HL-60 (cell line): Measurements from ENCODE around the gene ATP6V1E1.
"Not testable (repeated sequence)": the region's sequence is repeated elsewhere in the genome, so short reads cannot be mapped to it uniquely, and the experiment has no call there.

ENCODE experiments used
- DNase-seq, 2 experiments: peaks; one replicate each; pipeline ENCODE4 v3.0.0-alpha.2; 2010 to 2020; ENCODE audit warnings: low read depth in 1 of 2, low spot score in 1 of 2
- H3K27ac ChIP-seq: fragments of 250-450 bp; sonication (Bioruptor Pico); replicated peaks from 2 replicates; pipeline ENCODE4 v1.5.1; 2020; ENCODE audit warnings: mild to moderate bottlenecking, moderate library complexity
- H3K27me3 ChIP-seq: fragments of 250-450 bp; sonication (Bioruptor Pico); 2 replicates; pipeline ENCODE4 v1.5.1; 2021; ENCODE audit warnings: mild to moderate bottlenecking, moderate library complexity; ENCODE audit not compliant: insufficient read depth, poor library complexity, severe bottlenecking
- H3K4me3 ChIP-seq: replicated peaks from 2 replicates; pipeline ENCODE4 v1.5.1; 2011; ENCODE audit warnings: mild to moderate bottlenecking, control low read depth, low read length; ENCODE audit not compliant: insufficient read depth
- GABPA ChIP-seq: IDR thresholded peaks from 2 replicates; pipeline ENCODE4 v1.6.1; 2012; ENCODE audit warnings: low read depth
- POLR2AphosphoS5 ChIP-seq: IDR thresholded peaks from 2 replicates; pipeline ENCODE4 v1.6.1; 2012; ENCODE audit warnings: low read depth
- SPI1 ChIP-seq: IDR thresholded peaks from 2 replicates; pipeline ENCODE4 v1.6.1; 2012; ENCODE audit warnings: low read depth, mild to moderate bottlenecking, borderline replicate concordance
- TF ChIP-seq, protein P1 (sequence below): IDR thresholded peaks from one replicate; pipeline ENCODE4 v1.5.1; 2011; ENCODE audit warnings: low read length, control low read depth, inconsistent platforms; ENCODE audit not compliant: insufficient read depth
- TF ChIP-seq, protein P2 (sequence below): IDR thresholded peaks from 2 replicates; pipeline ENCODE4 v1.6.1; 2012; ENCODE audit warnings: low read depth; ENCODE audit not compliant: insufficient replicate concordance

ATP6V1E1 gene

DNA sequence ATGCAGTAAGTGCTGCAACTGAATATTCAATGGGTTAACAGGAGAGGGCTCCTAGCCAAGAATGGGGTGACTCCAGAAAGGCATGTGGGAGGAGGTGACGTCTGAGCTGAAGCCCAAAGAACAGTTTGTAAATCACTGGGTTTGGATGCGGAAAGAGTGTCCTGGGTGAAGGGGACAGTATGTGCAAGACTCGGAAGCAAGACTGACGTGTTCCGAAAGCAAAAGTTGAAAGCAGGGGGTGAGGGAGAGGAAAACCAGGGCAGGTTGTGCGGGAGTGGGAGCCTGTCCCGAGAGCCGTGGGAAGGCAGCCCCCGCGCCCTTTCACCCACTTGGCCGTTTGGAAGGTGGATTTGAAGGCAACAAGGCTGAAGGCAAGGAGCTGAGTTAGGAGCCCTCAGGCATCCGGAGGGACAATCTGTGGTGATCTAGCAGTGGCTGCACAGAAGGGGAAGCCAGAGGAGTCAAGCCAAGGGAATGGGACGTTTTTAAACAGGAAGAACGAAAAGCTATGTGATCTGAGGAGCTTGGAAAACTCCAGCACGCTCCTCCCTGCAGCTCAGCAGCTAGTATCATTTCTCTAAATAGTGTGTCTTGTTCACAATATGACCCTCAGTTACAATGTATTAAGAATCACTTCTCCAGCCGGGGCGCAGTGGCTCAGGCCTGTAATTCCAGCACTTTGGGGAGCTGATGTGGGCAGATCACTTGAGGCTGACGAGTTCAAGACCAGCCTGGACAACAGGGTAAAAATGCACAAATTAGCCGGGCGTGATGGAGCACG, 57.5 kb downstream of the ATP6V1E1 start:
- H3K4me3 ChIP-seq = no peak overlapping the region
- TF ChIP-seq GABPA (no peak), POLR2AphosphoS5 (no peak), SPI1 (no peak)
- TF ChIP-seq, protein P1, sequence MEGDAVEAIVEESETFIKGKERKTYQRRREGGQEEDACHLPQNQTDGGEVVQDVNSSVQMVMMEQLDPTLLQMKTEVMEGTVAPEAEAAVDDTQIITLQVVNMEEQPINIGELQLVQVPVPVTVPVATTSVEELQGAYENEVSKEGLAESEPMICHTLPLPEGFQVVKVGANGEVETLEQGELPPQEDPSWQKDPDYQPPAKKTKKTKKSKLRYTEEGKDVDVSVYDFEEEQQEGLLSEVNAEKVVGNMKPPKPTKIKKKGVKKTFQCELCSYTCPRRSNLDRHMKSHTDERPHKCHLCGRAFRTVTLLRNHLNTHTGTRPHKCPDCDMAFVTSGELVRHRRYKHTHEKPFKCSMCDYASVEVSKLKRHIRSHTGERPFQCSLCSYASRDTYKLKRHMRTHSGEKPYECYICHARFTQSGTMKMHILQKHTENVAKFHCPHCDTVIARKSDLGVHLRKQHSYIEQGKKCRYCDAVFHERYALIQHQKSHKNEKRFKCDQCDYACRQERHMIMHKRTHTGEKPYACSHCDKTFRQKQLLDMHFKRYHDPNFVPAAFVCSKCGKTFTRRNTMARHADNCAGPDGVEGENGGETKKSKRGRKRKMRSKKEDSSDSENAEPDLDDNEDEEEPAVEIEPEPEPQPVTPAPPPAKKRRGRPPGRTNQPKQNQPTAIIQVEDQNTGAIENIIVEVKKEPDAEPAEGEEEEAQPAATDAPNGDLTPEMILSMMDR = no peak
- TF ChIP-seq, protein P2, sequence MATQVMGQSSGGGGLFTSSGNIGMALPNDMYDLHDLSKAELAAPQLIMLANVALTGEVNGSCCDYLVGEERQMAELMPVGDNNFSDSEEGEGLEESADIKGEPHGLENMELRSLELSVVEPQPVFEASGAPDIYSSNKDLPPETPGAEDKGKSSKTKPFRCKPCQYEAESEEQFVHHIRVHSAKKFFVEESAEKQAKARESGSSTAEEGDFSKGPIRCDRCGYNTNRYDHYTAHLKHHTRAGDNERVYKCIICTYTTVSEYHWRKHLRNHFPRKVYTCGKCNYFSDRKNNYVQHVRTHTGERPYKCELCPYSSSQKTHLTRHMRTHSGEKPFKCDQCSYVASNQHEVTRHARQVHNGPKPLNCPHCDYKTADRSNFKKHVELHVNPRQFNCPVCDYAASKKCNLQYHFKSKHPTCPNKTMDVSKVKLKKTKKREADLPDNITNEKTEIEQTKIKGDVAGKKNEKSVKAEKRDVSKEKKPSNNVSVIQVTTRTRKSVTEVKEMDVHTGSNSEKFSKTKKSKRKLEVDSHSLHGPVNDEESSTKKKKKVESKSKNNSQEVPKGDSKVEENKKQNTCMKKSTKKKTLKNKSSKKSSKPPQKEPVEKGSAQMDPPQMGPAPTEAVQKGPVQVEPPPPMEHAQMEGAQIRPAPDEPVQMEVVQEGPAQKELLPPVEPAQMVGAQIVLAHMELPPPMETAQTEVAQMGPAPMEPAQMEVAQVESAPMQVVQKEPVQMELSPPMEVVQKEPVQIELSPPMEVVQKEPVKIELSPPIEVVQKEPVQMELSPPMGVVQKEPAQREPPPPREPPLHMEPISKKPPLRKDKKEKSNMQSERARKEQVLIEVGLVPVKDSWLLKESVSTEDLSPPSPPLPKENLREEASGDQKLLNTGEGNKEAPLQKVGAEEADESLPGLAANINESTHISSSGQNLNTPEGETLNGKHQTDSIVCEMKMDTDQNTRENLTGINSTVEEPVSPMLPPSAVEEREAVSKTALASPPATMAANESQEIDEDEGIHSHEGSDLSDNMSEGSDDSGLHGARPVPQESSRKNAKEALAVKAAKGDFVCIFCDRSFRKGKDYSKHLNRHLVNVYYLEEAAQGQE = no peak
- no peak overlapping the region for H3K27ac ChIP-seq
- no peak for DNase-seq
- H3K27me3 ChIP-seq = no peaks in the 10 kb centered on the region

- no peak overlapping the region for H3K27ac ChIP-seq
- no peak for DNase-seq
These were observed 58.5 kb downstream of the ATP6V1E1 start for GRCh38 chr22:17569971-17570511.

DNA sequence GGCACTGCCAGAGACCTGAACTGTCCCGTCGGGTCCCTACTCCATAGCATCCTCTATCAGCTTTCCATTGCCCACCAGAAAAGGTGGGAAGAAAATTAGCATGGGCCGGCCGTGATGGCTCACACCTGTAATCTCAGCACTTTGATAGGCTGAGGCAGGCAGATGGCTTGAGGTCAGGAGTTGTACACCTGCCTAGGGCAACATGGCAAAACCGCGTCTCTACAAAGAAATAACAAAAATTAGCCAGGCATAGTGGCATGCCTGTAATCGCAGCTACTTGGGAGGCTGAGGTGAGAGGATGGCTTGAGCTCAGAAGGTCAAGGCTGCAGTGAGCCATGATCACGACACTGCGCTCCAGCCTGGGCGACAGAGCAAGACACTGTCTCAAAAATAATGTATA, 61.8 kb downstream of the ATP6V1E1 start:
- no peaks in the 10 kb centered on the region for H3K27me3 ChIP-seq
- no peak overlapping the region for H3K27ac ChIP-seq
- DNase-seq = no peak
- H3K4me3 ChIP-seq = no peak overlapping the region
- no peak for TF ChIP-seq GABPA
- TF ChIP-seq, protein P2 = no peak
- TF ChIP-seq POLR2AphosphoS5 = no peak
- no peak for TF ChIP-seq SPI1

More at GRCh38 chr22:17569971-17570511, 58.5 kb downstream of the ATP6V1E1 start:
- no peaks in the 10 kb centered on the region for H3K27me3 ChIP-seq
- no peak overlapping the region for H3K4me3 ChIP-seq
- TF ChIP-seq, protein P1 = no peak
- TF ChIP-seq, protein P2 = no peak

DNA sequence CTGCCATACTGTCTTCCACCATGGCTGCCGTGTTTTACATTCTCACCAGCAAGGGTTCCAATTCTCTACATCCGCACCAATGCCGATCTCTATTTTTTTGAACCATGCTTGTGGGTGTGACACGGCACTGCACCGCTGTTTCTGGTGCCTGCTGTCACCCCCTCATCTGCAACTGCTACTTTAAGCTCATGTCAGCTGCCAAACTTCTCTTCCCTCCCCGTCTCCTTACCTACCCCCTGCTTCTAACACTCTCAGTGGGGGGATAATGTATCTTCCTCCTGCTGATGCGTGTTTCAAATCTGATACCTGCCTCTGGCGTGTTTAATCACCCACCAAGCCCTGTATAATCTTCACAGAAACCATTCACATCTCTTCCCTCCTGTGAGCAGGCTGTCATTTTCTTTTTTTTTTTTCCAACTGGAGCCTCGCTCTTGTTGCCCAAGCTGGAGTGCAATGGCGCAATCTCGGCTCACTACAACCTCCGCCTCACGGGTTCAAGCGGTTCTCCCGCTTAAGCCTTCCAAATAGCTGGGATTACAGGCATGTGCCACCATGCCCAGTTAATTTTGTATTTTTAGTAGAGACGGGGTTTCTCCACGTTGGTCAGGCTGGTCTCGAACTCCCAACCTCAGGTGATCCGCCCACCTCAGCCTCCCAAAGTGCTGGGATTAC, 62.4 kb downstream of the ATP6V1E1 start:
- DNase-seq, H3K4me3 ChIP-seq, H3K27ac ChIP-seq, H3K27me3 ChIP-seq: not testable (repeated sequence)
